ENCODE data around the gene ATF3. TPM values are rescaled to one million over a fixed set of nuclear protein-coding genes. Genes with fewer than 3 reads are reported as not detected.

Gene ATF3
- total RNA-seq, 1 donor = 20.3 TPM

DNA sequence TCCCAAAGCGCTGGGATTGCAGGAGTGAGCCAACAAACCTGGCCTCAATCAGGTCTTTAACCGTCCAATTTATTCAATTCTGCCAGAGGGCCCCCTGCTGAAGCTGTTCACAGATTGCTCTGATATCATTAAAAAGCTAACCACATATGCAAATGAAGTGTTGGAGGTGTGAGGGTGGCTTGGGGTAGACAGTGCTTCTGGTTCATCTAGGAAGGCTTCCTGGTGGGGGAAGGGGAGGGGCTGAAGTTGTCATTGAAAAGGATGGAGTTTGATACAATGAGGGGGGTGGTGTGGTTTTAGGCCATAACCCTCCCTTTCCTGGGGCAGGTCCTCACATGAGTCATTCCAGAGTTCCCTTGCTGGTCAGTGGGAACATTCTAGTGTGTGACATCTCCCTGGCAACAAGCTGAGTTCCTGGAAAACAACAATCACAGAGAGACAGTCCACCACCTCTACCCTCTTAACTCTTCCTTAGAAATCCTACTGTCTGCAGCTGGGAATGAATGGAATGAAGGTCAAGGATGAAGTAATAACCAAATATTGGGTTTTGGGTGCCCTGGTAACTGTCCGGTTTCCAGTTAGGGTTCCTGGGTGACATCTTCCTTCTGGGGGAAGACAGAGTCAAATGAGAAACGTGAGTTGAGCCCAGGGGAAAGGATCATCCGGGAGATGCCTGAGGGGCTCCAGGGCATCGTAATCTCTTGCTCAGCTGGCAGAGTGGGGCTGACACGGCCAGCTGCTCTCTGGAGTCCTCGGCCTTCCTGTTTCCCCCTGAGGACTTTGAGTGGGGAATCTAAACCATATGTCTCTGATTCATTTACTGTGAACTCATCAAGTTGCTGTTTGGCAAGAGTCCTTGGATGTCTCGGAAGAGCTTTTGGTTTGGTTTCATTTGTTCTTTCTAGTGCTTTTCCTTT is 58.9 kb downstream of the ATF3 start:
- peak; percentile 93 for DNase-seq (ENCODE audit: low read depth)
- H3K4me3 ChIP-seq (ENCODE audit: low read depth, low read length) = peak overlapping the region; percentile 34
- TF ChIP-seq, protein P1, sequence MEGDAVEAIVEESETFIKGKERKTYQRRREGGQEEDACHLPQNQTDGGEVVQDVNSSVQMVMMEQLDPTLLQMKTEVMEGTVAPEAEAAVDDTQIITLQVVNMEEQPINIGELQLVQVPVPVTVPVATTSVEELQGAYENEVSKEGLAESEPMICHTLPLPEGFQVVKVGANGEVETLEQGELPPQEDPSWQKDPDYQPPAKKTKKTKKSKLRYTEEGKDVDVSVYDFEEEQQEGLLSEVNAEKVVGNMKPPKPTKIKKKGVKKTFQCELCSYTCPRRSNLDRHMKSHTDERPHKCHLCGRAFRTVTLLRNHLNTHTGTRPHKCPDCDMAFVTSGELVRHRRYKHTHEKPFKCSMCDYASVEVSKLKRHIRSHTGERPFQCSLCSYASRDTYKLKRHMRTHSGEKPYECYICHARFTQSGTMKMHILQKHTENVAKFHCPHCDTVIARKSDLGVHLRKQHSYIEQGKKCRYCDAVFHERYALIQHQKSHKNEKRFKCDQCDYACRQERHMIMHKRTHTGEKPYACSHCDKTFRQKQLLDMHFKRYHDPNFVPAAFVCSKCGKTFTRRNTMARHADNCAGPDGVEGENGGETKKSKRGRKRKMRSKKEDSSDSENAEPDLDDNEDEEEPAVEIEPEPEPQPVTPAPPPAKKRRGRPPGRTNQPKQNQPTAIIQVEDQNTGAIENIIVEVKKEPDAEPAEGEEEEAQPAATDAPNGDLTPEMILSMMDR (IDR thresholded peaks at IDR 0.05; ENCODE audit: insufficient read depth, low read depth, low read length) = no peak

DNA sequence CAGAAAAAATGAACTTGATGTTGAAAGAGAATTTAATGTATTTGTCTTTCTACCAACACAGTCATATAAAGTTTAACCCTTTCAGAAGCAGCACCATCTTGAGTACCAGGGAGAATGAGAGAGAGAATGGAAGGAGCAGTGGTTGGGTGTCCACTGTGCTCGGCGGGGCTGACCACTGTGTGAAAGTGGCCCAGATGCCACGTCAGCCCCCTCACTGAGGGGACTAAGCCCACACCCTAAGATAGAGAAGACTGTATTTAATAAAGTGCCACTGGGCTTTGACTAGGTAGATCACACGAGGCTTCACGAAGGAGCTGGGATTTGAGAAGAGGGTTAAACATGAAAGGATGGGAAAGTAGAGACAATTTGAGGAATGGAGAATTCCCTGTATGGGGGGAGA is 59.9 kb downstream of the ATF3 start:
- H3K4me3 ChIP-seq (ENCODE audit: low read depth, low read length) = no peak overlapping the region
- DNase-seq (ENCODE audit: low read depth) = no peak
- TF ChIP-seq, protein P1 (IDR thresholded peaks at IDR 0.05; ENCODE audit: insufficient read depth, low read depth, low read length) = no peak

- peak; percentile 31 for DNase-seq (ENCODE audit: low read depth)
- no peak overlapping the region for H3K4me3 ChIP-seq (ENCODE audit: low read depth, low read length)
- TF ChIP-seq, protein P1 (IDR thresholded peaks at IDR 0.05; ENCODE audit: insufficient read depth, low read depth, low read length) = peak; percentile 34
Observed at GRCh38 chr1:212669102-212669501, 60.5 kb downstream of the ATF3 start.

DNA sequence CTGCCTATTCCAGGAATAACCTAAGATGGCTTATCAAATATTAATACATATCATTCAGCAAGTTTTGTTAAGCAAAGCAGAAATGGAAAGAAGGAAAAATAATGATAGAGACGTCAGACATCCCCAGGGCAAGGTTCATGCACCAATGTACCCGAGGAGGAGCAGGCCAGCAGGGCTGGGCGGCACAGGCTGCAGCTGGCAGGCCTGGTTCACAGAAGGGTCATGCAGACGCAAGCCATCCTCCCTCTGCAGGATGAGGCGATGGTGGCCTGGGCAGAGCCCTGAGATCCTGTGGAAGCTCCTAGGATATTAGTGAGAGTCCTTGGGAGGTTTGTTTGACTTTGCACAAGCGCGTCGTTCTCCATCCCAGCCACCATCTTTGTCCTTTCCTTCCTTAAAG is 61.0 kb downstream of the ATF3 start:
- no peak for DNase-seq (ENCODE audit: low read depth)
- TF ChIP-seq, protein P1 (IDR thresholded peaks at IDR 0.05; ENCODE audit: insufficient read depth, low read depth, low read length) = no peak
- H3K4me3 ChIP-seq (ENCODE audit: low read depth, low read length) = no peak overlapping the region

- no peak overlapping the region for H3K4me3 ChIP-seq (ENCODE audit: low read depth, low read length)
- TF ChIP-seq, protein P1 (IDR thresholded peaks at IDR 0.05; ENCODE audit: insufficient read depth, low read depth, low read length) = no peak
- no peak for DNase-seq (ENCODE audit: low read depth)
Observed at GRCh38 chr1:212670301-212670700, 61.7 kb downstream of the ATF3 start.

Other genes starting within 250 kb of the ATF3 start
- gene PACC1, start 193.9 kb upstream of the ATF3 start, total RNA-seq = 8.1 and 11.2 TPM in 2 replicates
- 26.8 and 36.7 TPM in 2 replicates for gene NENF, start 175.8 kb upstream of the ATF3 start, total RNA-seq
- gene BATF3, start 91.1 kb downstream of the ATF3 start, total RNA-seq = 3.0 and 3.9 TPM in 2 replicates
- gene NSL1, start 183.0 kb downstream of the ATF3 start, total RNA-seq = 36.7 and 42.3 TPM in 2 replicates
- gene TATDN3, start 183.1 kb downstream of the ATF3 start, total RNA-seq = 10.6 and 15.5 TPM in 2 replicates
- gene SPATA45, start 238.9 kb downstream of the ATF3 start, total RNA-seq = 0.43 TPM in 1 of 2 replicates, not detected in the other
- gene FLVCR1, start 249.5 kb downstream of the ATF3 start, total RNA-seq = 9.0 and 15.1 TPM in 2 replicates